Measurements from ENCODE around the gene BCR. TPM values are rescaled to one million over a fixed set of nuclear protein-coding genes. Genes with fewer than 3 reads are reported as not detected.

Gene BCR
- total and polyA plus RNA-seq, 2 of the 4 experiments (the other 2 are of a cell fraction), result 28.9 to 44.6 TPM

DNA sequence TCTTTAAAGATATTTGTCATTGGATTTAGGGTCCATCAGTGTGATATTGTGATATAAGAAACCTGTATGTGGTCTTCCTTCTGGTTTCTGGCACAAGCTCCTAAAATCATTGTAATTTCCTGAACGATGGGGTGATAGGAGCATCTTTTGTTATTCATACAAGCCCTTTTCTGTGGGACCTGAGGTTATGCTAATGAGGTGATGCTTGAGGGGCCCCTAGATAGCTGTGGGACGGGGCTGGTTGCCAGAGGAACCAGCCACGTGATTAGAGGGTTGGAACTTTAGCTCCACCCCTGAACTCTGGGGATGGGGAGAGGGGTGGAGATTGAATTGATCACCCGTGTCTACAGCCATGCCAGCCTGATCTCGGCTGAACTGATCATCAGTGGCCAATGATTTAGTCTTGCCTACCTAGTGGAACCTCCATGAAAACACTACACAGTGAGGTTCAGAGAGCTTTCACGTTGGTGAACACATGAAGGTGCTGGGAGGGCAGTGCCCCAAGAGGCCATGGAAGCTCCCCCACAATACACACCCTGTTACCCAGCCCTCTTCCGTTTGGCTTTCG lies 62.8 kb downstream of the BCR start:
- no peak overlapping the region for H2AFZ ChIP-seq (replicated peaks; ENCODE audit: low read length, poor library complexity)
- no peak overlapping the region for H3K27ac ChIP-seq (ENCODE audit: insufficient read depth, low read length)
- DNase-seq (no peak), ATAC-seq (ENCODE audit: low read depth) (no peak)
- peaks cover 24% of the 10 kb centered on the region for H3K9me1 ChIP-seq (ENCODE audit: insufficient read depth, low read length)
- peaks cover 63% of the 10 kb centered on the region for H4K20me1 ChIP-seq (ENCODE audit: insufficient read depth, low read length)
- H3K23ac ChIP-seq (ENCODE audit: low read depth, low read length), result no peak overlapping the region
- no peak overlapping the region for H3K9ac ChIP-seq (ENCODE audit: low read depth, low read length)
- peaks cover 42 to 86% of the 10 kb centered on the region in 2 experiments for H3K79me1 ChIP-seq (ENCODE audit: low read depth in 1 of 2, low read length in 2 of 2)
- H3K9me3 ChIP-seq (ENCODE audit: control insufficient read depth, insufficient read depth, low read length), result no peaks in the 10 kb centered on the region
- H3K14ac ChIP-seq (replicated peaks; ENCODE audit: low read depth, low read length), result 0 out of 2 replicates have a peak overlapping the region, but pooled peaks have one; percentile 21
- no TSS peak for BruUV-seq (replicated peaks)
- dilution Hi-C loops (cut with HindIII; ENCODE audit: low sequenced_read_pairs, unreplicated experiment) (no loop called here), intact Hi-C loops (cut with micrococcal nuclease) (no loop called here), in situ Hi-C loops (cut with MboI; ENCODE audit: low sequenced_read_pairs) (loop anchor here (5.0 kb wide), 1 partner anchor 51 kb away; no protein-coding TSS in a partner anchor)
- no peaks in the 10 kb centered on the region for H3K36me3 ChIP-seq (ENCODE audit: control insufficient read depth, insufficient read depth, low read length)
- H3K27me3 ChIP-seq (ENCODE audit: control insufficient read depth, insufficient read depth, low read length), result no peaks in the 10 kb centered on the region
- no peak overlapping the region for H2AK9ac ChIP-seq (replicated peaks; ENCODE audit: low read depth, low read length, poor library complexity)
- no peak overlapping the region for H2BK120ac ChIP-seq (ENCODE audit: low read depth, low read length)
- TF ChIP-seq, protein P1, sequence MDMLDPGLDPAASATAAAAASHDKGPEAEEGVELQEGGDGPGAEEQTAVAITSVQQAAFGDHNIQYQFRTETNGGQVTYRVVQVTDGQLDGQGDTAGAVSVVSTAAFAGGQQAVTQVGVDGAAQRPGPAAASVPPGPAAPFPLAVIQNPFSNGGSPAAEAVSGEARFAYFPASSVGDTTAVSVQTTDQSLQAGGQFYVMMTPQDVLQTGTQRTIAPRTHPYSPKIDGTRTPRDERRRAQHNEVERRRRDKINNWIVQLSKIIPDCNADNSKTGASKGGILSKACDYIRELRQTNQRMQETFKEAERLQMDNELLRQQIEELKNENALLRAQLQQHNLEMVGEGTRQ (IDR thresholded peaks at IDR 0.05; ENCODE audit: low read depth, low read length), result 0 out of 2 replicates have a peak, but pooled peaks have one; percentile 22
- TF ChIP-seq MXI1 (IDR thresholded peaks at IDR 0.05; ENCODE audit: borderline replicate concordance, low read depth, low read length), result no peak
- H2BK15ac ChIP-seq (ENCODE audit: low read depth, low read length), result no peak overlapping the region
- no peak overlapping the region for H4K91ac ChIP-seq (ENCODE audit: insufficient read depth, low read depth, low read length)
- no peak overlapping the region for H2BK5ac ChIP-seq (ENCODE audit: low read depth, low read length, poor library complexity, severe bottlenecking)
- no peak overlapping the region for H2BK20ac ChIP-seq (ENCODE audit: low read depth, low read length)
- WGBS, 2 experiments (ENCODE audit: extremely low coverage in 2 of 2, insufficient read length in 1 of 2), result no CpG with 5 or more reads among the region's 8 CpGs
- no peak overlapping the region for H3K56ac ChIP-seq (ENCODE audit: extremely low read depth, insufficient read depth, low read length)
- POLR2A ChIA-PET (ENCODE audit: unreplicated experiment), result no interaction called here
- H3K4ac ChIP-seq (ENCODE audit: low read depth, low read length), result no peak overlapping the region
- no peak overlapping the region for H3K18ac ChIP-seq (ENCODE audit: low read depth, low read length)
- H3K4me1 ChIP-seq (ENCODE audit: control insufficient read depth, insufficient read depth, low read length), result peaks cover 20% of the 10 kb centered on the region
- CTCF ChIA-PET, result interaction anchor here (0.7 kb wide), 1 partner anchor 39 kb away, joined by 3 read pairs; no protein-coding TSS in a partner anchor
- H4K5ac ChIP-seq (ENCODE audit: low read depth, low read length), result no peak overlapping the region
- H4K8ac ChIP-seq (ENCODE audit: low read depth in 2 of 2, low read length in 2 of 2), result no peak overlapping the region
- H3K4me3 ChIP-seq (ENCODE audit: insufficient read depth, low read depth, low read length), result no peak overlapping the region
- H3K4me2 ChIP-seq (ENCODE audit: low read depth, low read length), result no peak overlapping the region
- no peak overlapping the region for H2AK5ac ChIP-seq (ENCODE audit: low read depth, low read length)

Data from IMR-90 (cell line).